ENCODE results near the gene FDX1. TPM values are rescaled to one million over a fixed set of nuclear protein-coding genes. Genes with fewer than 3 reads are reported as not detected.

Gene FDX1
- total RNA-seq, 1 donor from 2014 or later: 26.3 TPM

GRCh38 chr11:110513259-110513801 is 83.6 kb downstream of the FDX1 start:
- intact Hi-C loops (cut with micrococcal nuclease): no loop called here
- H3K4me3 ChIP-seq: no peak overlapping the region
- DNase-seq: no peak
- H3K9me3 ChIP-seq (replicated peaks): peaks cover under 1% of the 10 kb centered on the region
- H3K27ac ChIP-seq (replicated peaks): no peak overlapping the region
- H3K27me3 ChIP-seq (ENCODE audit: low read depth): peaks cover 6% of the 10 kb centered on the region
- H3K36me3 ChIP-seq: no peaks in the 10 kb centered on the region
- no peak for TF ChIP-seq CTCF (IDR thresholded peaks at IDR 0.05; ENCODE audit: borderline replicate concordance)
- no peaks in the 10 kb centered on the region for H3K4me1 ChIP-seq

- H3K36me3 ChIP-seq: no peaks in the 10 kb centered on the region
- no peaks in the 10 kb centered on the region for H3K4me1 ChIP-seq
- intact Hi-C loops (cut with micrococcal nuclease): no loop called here
- no peak for TF ChIP-seq CTCF (IDR thresholded peaks at IDR 0.05; ENCODE audit: borderline replicate concordance)
- H3K27ac ChIP-seq (replicated peaks): no peak overlapping the region
- DNase-seq: no peak
- peaks cover 6% of the 10 kb centered on the region for H3K27me3 ChIP-seq (ENCODE audit: low read depth)
- peaks cover 4% of the 10 kb centered on the region for H3K9me3 ChIP-seq (replicated peaks)
- H3K4me3 ChIP-seq: no peak overlapping the region
These were observed 84.2 kb downstream of the FDX1 start for GRCh38 chr11:110513846-110514437.

Other genes with a start within 250 kb of the FDX1 start
- 125 TPM for gene RDX, start 133.3 kb upstream of the FDX1 start, total RNA-seq

Data from left ventricle myocardium inferior (tissue), 1 donor.